GM21786 (cell line): ENCODE results near the gene CPNE2.

Experiments used
- ATAC-seq: cut with Tn5 transposase; IDR thresholded peaks from one replicate; pipeline ENCODE4 v1.9.1; 2021; ENCODE audit not compliant: unreplicated experiment

Gene CPNE2

DNA sequence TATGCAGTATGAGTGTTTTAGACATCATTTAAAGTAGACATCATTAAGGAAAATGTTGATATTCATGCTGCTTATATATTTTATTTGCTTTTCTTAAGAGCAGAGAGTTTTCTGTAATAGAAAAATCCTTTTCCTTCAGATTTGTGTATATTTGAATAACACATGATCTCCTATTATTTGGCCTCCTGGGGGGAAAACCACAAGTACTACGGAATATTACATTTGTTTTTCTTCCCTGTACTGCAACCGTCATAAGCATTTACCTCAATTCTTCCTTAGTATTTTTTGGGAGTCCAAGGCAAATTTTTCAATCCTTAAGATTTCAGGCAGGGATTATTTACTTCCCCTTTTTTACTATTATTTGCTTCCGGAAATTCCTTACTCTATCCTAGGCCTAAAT is 99.8 kb downstream of the CPNE2 start:
- ATAC-seq = no peak

DNA sequence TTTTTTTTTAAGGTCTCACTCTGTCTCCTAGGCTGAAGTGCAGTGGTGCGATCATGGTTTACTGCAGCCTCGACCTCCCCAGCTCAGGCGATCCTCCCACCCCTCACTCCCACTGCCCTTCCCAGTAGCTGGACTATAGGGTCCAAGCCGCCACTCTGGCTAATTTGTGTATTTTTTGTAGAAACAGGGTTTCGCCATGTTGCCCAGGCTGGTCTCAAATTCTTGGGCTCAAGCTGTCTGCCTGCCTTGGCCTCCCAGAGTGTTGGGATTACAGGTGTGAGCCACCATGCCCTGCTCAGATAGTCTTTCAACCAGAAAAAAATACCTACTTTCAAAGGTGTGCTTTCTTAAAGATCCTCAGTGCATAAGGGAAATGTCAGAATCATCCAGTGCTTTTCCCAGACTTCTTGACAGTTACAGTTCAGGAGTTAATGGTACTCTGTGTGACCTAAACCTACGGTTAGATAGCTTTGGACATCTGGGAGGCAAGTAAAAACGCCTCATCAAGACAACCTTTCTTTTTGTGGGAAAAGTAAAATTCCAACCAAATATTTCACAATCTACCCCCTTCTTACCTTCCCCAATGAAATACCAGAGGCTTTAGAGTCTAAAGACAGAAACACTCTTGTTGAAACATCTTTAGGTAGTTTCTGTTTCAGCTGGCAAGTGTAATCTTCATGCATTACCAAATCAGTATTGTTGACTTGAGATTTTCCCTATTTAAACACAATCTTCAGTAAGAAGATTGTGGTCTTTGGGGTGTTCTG is 100.5 kb downstream of the CPNE2 start:
- ATAC-seq = no peak

DNA sequence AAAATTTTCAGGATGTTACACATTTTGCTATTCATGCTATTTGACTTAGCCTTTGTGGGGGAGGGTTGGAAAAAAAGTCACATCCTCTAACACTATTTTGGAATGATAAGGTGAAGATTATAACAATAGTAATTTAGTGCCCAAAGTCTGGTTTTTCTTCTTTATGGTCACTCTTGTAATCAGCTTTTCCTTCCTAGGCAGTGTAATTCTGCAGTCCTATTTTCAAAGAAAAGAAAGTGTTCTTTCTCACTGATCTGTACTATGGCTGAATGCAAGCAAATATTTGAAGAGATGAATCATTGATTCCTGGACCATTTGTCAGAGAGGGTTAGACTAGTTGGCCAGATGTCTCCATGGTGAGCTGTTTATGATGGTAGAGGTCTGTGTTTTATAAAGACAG is 102.1 kb downstream of the CPNE2 start:
- no peak for ATAC-seq

DNA sequence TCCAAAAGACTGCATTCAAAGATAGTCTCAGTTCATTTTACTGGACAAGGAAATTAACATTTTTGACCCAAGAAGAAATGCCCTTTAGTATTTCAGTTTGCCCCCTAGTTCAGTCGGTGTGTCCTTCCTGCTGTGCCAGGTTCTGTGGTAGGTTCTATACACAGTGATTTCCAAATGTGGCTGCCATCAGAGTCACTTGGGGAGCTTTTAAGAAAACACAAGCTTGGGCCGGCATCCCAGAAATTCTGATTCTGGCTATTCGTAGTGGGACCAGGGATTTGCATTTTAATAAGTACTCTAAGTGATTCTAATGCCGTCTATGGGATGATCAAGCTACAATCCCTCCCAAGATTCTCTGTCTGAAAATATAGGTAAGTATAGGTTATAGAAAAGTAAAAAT is 103.9 kb downstream of the CPNE2 start:
- ATAC-seq = no peak

DNA sequence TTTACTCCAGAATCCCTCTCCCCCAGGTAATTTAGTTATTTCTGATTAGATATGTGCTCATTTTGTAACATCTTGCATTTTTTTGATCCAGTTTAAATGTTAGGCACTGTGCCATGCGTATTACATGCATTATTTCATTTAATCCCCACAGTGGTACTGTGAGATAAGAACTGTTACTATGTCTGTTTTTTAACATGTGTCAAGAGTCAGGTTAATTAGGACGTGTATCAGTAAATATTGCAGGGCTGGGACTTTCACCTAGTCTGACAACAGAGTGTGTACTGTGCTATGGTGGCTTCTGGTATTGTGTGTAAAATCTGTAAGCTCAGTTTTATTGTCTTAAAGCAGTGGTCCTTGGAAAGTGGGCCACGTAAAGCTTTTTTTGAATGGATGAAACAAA is 104.4 kb downstream of the CPNE2 start:
- no peak for ATAC-seq
